GM12878 (cell line): ENCODE measurements around the gene CATSPERD. TPM values are rescaled to one million over a fixed set of nuclear protein-coding genes. Genes with fewer than 3 reads are reported as not detected.

Experiments
- ATAC-seq: fragments of 200-7000 bp; cut with Tn5 transposase; 3 replicates; pipeline ENCODE4 v1.9.1; 2020; ENCODE audit warnings: mild to moderate bottlenecking, moderate library complexity
- BruUV-seq: library from RNA; stranded (reverse); fragments of 400-500 nt; replicated peaks from 2 replicates; lab custom pipeline; 2021; lab: Mats Ljungman, UMichigan
- CTCF ChIA-PET: fragments of 300-600 bp; sonication (Branson Sonifier 250); formaldehyde crosslinking; extraction: SDS; loops from one replicate; lab custom pipeline; 2021; ENCODE audit warnings: inconsistent platforms; lab: Yijun Ruan, JAX
- POLR2A ChIA-PET: fragments of 350-600 bp; formaldehyde crosslinking; extraction: SDS; loops from one replicate; lab custom pipeline; 2021; ENCODE audit warnings: inconsistent platforms; lab: Charles Lee
- RAD21 ChIA-PET: fragments of 300-600 bp; sonication (Branson Sonifier 250); formaldehyde crosslinking; loops from one replicate; lab custom pipeline; 2023; ENCODE audit warnings: antibody characterized with exemption; ENCODE audit not compliant: unreplicated experiment; lab: Charles Lee
- SMC1A ChIA-PET: fragments of 300-600 bp; sonication (Branson Sonifier 250); formaldehyde crosslinking; loops from one replicate; lab custom pipeline; 2023; ENCODE audit not compliant: unreplicated experiment, uncharacterized antibody; lab: Charles Lee
- DNase-seq: peaks from one replicate; pipeline ENCODE4 v3.0.0-alpha.2; 2011; ENCODE audit warnings: low read depth, low spot score
- FAIRE-seq: peaks from 3 replicates; lab custom pipeline; 2011; peaks lifted over from hg19 to GRCh38; lab: Jason Lieb, UNC
- H2AFZ ChIP-seq: 2 replicates; pipeline ENCODE4 v1.6.0; 2011; ENCODE audit warnings: low read depth, low read length, control low read depth; ENCODE audit not compliant: control insufficient read depth
- H3K27ac ChIP-seq: 2 replicates; pipeline ENCODE4 v1.5.1; 2011; ENCODE audit warnings: control low read depth; ENCODE audit not compliant: control insufficient read depth, insufficient read depth
- H3K27me3 ChIP-seq, 2 experiments: replicated peaks in 1 of 2; 2 replicates each; pipeline versions ENCODE4 v1.6.0 to v1.6.1; 2011; ENCODE audit warnings: low read length in 1 of 2; ENCODE audit not compliant: control insufficient read depth in 2 of 2, insufficient read depth in 2 of 2
- H3K36me3 ChIP-seq, 2 experiments: 2 replicates each; pipeline ENCODE4 v1.5.1; 2011; ENCODE audit warnings: low read length in 1 of 2; ENCODE audit not compliant: control insufficient read depth in 2 of 2, insufficient read depth in 2 of 2
- H3K4me1 ChIP-seq: 2 replicates; pipeline ENCODE4 v1.6.1; 2011; ENCODE audit warnings: mild to moderate bottlenecking, low read length, moderate library complexity, mixed read lengths; ENCODE audit not compliant: control insufficient read depth, insufficient read depth
- H3K4me2 ChIP-seq: 2 replicates; pipeline ENCODE4 v1.6.0; 2011; ENCODE audit warnings: control low read depth; ENCODE audit not compliant: control insufficient read depth, insufficient read depth
- H3K4me3 ChIP-seq: fragments of 200-600 bp; sonication (generic); 2 replicates; pipeline ENCODE4 v1.5.1; 2016
- H3K79me2 ChIP-seq: 2 replicates; pipeline ENCODE4 v1.6.0; 2011; ENCODE audit warnings: low read length; ENCODE audit not compliant: control insufficient read depth, insufficient read depth
- H3K9ac ChIP-seq: 2 replicates; pipeline ENCODE4 v1.8.0; 2011; ENCODE audit warnings: low read length, control low read depth, mixed read lengths; ENCODE audit not compliant: control insufficient read depth, insufficient read depth
- H3K9me3 ChIP-seq: replicated peaks from 3 replicates; pipeline ENCODE4 v1.5.1; 2011; ENCODE audit warnings: mild to moderate bottlenecking, low read length; ENCODE audit not compliant: control insufficient read depth, insufficient read depth
- H4K20me1 ChIP-seq: 2 replicates; pipeline ENCODE4 v1.6.0; 2011; ENCODE audit not compliant: control insufficient read depth, insufficient read depth
- BMI1 ChIP-seq: fragments of 450-650 bp; IDR thresholded peaks from 2 replicates; pipeline ENCODE4 v1.6.1; 2016; ENCODE audit warnings: mild to moderate bottlenecking, moderate library complexity, borderline replicate concordance
- CBX5 ChIP-seq: sonication (generic); IDR thresholded peaks from 2 replicates; pipeline ENCODE4 v1.6.1; 2016; ENCODE audit warnings: low read depth, moderate library complexity, mild to moderate bottlenecking, inconsistent platforms
- FOS ChIP-seq: IDR thresholded peaks from 3 replicates; pipeline ENCODE4 v1.6.1; 2011; ENCODE audit warnings: borderline replicate concordance; ENCODE audit not compliant: insufficient read length; ENCODE audit errors: extremely low read depth
- HDAC2 ChIP-seq: fragments of 200-600 bp; sonication (generic); IDR thresholded peaks from 2 replicates; pipeline ENCODE4 v1.6.1; 2017
- IRF4 ChIP-seq: IDR thresholded peaks from 2 replicates; pipeline ENCODE4 v1.6.1; 2011; ENCODE audit warnings: low read depth, low read length
- JUND ChIP-seq: IDR thresholded peaks from 2 replicates; pipeline ENCODE4 v1.6.1; 2012; ENCODE audit warnings: low read depth, mild to moderate bottlenecking, low read length, improper control_type of control experiment, moderate library complexity
- KLF5 ChIP-seq: fragments of 450-650 bp; IDR thresholded peaks from 2 replicates; pipeline ENCODE4 v1.6.1; 2014; ENCODE audit warnings: mild to moderate bottlenecking; ENCODE audit not compliant: partially characterized antibody
- LARP7 ChIP-seq: fragments of 450-650 bp; IDR thresholded peaks from 2 replicates; pipeline ENCODE4 v1.6.1; 2017; ENCODE audit warnings: mild to moderate bottlenecking
- NRF1 ChIP-seq: conservative IDR thresholded peaks from 2 replicates; pipeline ENCODE4 v1.6.1; 2011; ENCODE audit warnings: mild to moderate bottlenecking, low read depth, low read length, improper control_type of control experiment
- PAX5 ChIP-seq: IDR thresholded peaks from 2 replicates; pipeline ENCODE4 v1.6.1; 2011; ENCODE audit warnings: low read depth, low read length, borderline replicate concordance
- PAX8 ChIP-seq: fragments of 450-650 bp; IDR thresholded peaks from 2 replicates; pipeline ENCODE4 v1.6.1; 2017; ENCODE audit warnings: mild to moderate bottlenecking, moderate library complexity
- POLR2A ChIP-seq: IDR thresholded peaks from 2 replicates; pipeline ENCODE4 v1.6.1; 2011; ENCODE audit warnings: low read depth, mild to moderate bottlenecking, low read length
- SMAD1 ChIP-seq: fragments of 450-650 bp; IDR thresholded peaks from 2 replicates; pipeline ENCODE4 v1.6.1; 2018; ENCODE audit warnings: mild to moderate bottlenecking, low read depth; ENCODE audit not compliant: partially characterized antibody
- SMARCA5 ChIP-seq: fragments of 450-650 bp; IDR thresholded peaks from 2 replicates; pipeline ENCODE4 v1.6.1; 2017; ENCODE audit warnings: mild to moderate bottlenecking
- STAT3 ChIP-seq: IDR thresholded peaks from 2 replicates; pipeline ENCODE4 v1.6.1; 2011; ENCODE audit warnings: low read depth, low read length, improper control_type of control experiment
- ZNF217 ChIP-seq: fragments of 450-650 bp; IDR thresholded peaks from 2 replicates; pipeline ENCODE4 v1.6.1; 2017; ENCODE audit warnings: antibody characterized with exemption, mild to moderate bottlenecking
- ZNF274 ChIP-seq: IDR thresholded peaks from one replicate; pipeline ENCODE4 v1.8.0; 2011; ENCODE audit not compliant: insufficient read length, insufficient read depth
- WGBS: methylation state at CpG from one replicate; pipeline ENCODE4 v1.1.6; 2016; ENCODE audit warnings: low lambda C conversion rate; ENCODE audit not compliant: insufficient replicate concordance, insufficient coverage; ENCODE audit errors: missing lambda C conversion rate; 5-methylcytosine and 5-hydroxymethylcytosine counted together
- in situ Hi-C: fragments of 300-500 bp; cut with MboI; formaldehyde crosslinking; loops from 9 replicates; pipeline ENCODE4 v1.14.3; 2018; ENCODE audit warnings: mixed read lengths
- intact Hi-C: fragments of 100-400 bp; cut with micrococcal nuclease; formaldehyde crosslinking; loops from one replicate; pipeline ENCODE4 v1.14.2; 2022; ENCODE audit not compliant: unreplicated experiment
- polyA plus RNA-seq, 11 experiments: library from polyadenylated mRNA; depleted of rRNA in 4 of 11; unstranded in 6 of 11; stranded (reverse) in 5 of 11; fragments of >200 nt; fragmentation: Nextera tagmentation in 4 of 11; fragmentation: Illumina TruSeq in 1 of 11; extraction: Ambion mirVana in 4 of 11; extraction: Trizol in 1 of 11; gene quantifications; 1 replicate in 1 of 11; 2 replicates in 10 of 11; pipeline versions ENCODE4 v1.2.1 to v1.2.3, GENCODE V29; 2011 to 2016; ENCODE audit warnings: inconsistent platforms in 2 of 11, missing spikeins in 2 of 11, low read depth in 1 of 11
- total RNA-seq, 4 experiments: library from RNA; depleted of rRNA in 3 of 4; stranded (reverse); fragments of >200 nt in 3 of 4; fragmentation: Illumina TruSeq in 1 of 4; extraction: Trizol in 1 of 4; gene quantifications; 2 replicates each; pipeline versions ENCODE4 v1.2.1 to v1.2.3, GENCODE V29; 2013 to 2021
- TF ChIP-seq, protein P1 (sequence below): IDR thresholded peaks from 2 replicates; pipeline ENCODE4 v1.6.1; 2012; ENCODE audit warnings: low read depth, low read length, improper control_type of control experiment
- TF ChIP-seq, protein P2 (sequence below): IDR thresholded peaks from 2 replicates; pipeline ENCODE4 v1.6.1; 2011; ENCODE audit warnings: mild to moderate bottlenecking, low read depth, low read length, moderate library complexity; ENCODE audit not compliant: insufficient replicate concordance
- TF ChIP-seq, protein P3 (sequence below): IDR thresholded peaks from 2 replicates; pipeline ENCODE4 v1.6.1; 2012; ENCODE audit warnings: low read depth, low read length, improper control_type of control experiment
- TF ChIP-seq, protein P4 (sequence below): fragments of 450-650 bp; IDR thresholded peaks from 2 replicates; pipeline ENCODE4 v1.6.1; 2016; ENCODE audit warnings: mild to moderate bottlenecking

The CATSPERD gene
- total and polyA plus RNA-seq, 10 of the 15 experiments (the other 5 are each of a cell fraction or from before 2014, with no cell fraction given), result 0.02 to 0.38 (median 0.11) TPM; not detected in 5

DNA sequence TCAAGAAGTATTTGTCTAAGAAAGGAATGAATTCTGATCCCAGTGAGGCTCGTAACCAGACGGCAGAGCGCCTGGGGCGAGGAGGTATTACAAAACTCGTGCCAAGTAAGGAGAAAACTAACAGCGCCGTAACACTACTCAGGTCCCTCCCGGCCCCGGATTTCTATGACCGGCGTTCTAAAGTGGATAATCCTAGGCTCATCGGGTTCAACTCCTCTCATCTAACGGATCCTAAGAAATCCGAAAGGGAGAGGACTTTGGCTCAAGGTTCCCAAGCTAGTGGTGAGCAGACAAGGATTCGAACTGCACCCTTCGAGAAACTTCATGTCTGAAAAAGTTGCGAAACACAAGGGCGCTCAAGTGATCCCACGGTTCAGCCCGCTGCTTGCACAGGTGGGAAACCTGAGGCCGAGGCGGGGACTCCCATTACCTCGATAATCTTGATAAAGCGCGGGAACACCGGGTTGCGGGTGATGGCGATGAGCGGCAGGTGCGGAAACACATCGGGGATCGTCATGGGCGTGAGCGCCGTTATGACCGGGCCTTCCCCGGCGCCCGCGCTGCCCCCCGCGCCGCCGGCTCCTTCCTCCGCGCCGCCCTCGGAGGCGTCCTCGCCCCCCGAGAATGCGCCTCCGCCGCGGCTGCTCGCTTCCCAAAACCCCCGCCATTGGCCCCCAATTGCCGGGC lies 1.0 kb upstream of the CATSPERD start:
- 1% methylated on average over 58 of the region's 58 CpGs for WGBS
- CTCF ChIA-PET, result interaction anchor here (1.3 to 6.7 kb wide), 4 partner anchors 29 to 99 kb away, joined by 3 to 74 read pairs (median 12); partner anchors contain the start of gene RPL36
- 0 out of 2 replicates have a peak, but pooled peaks cover 3% of the 10 kb centered on the region for H4K20me1 ChIP-seq
- BruUV-seq, result TSS peak; percentile 82
- SMC1A ChIA-PET, result interaction anchor here (0.7 kb wide), 1 partner anchor 97 kb away, joined by 3 read pairs; the partner anchor contains the start of gene SAFB2
- ATAC-seq, result peak; percentile 4
- H3K27me3 ChIP-seq, result no peaks in the 10 kb centered on the region
- peak overlapping the region; percentile 76 for H3K4me2 ChIP-seq
- RAD21 ChIA-PET, result interaction anchor here (1.7 to 1.8 kb wide), 3 partner anchors 30 to 139 kb away, joined by 3 to 7 read pairs (median 6); partner anchors contain the start of gene RPL36
- POLR2A ChIA-PET, result interaction anchor here (0.6 to 1.7 kb wide), 5 partner anchors 30 to 185 kb away, joined by 3 to 14 read pairs (median 4); partner anchors contain the start of genes NDUFA11, RPL36, SAFB2 and VMAC
- peak overlapping the region; percentile 91 for H3K27ac ChIP-seq
- H3K79me2 ChIP-seq, result peaks cover 47% of the 10 kb centered on the region
- H3K9ac ChIP-seq, result peak overlapping the region; percentile 98
- peak overlapping the region; percentile 98 for H3K4me3 ChIP-seq
- intact Hi-C loops (no loop called here), in situ Hi-C loops (no loop called here)
- no peak for DNase-seq
- peaks cover 0 to 9% of the 10 kb centered on the region in 2 experiments; a peak in 1 of 4 replicates for H3K36me3 ChIP-seq
- no peaks in the 10 kb centered on the region for H3K9me3 ChIP-seq
- no peak for FAIRE-seq
- peak overlapping the region; percentile 29 for H2AFZ ChIP-seq
- peaks cover 4% of the 10 kb centered on the region for H3K4me1 ChIP-seq
- TF ChIP-seq, protein P1, sequence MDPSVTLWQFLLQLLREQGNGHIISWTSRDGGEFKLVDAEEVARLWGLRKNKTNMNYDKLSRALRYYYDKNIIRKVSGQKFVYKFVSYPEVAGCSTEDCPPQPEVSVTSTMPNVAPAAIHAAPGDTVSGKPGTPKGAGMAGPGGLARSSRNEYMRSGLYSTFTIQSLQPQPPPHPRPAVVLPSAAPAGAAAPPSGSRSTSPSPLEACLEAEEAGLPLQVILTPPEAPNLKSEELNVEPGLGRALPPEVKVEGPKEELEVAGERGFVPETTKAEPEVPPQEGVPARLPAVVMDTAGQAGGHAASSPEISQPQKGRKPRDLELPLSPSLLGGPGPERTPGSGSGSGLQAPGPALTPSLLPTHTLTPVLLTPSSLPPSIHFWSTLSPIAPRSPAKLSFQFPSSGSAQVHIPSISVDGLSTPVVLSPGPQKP, result no peak
- TF ChIP-seq CBX5 (no peak), POLR2A (peak; percentile 19; the same call in 1 of the 2 replicates), FOS (no peak), HDAC2 (no peak), IRF4 (no peak), ZNF217 (no peak), SMARCA5 (0 out of 2 replicates have a peak, but pooled peaks have one; percentile 21), BMI1 (no peak), NRF1 (no peak), PAX8 (no peak), STAT3 (no peak), KLF5 (peak; percentile 11), ZNF274 (no peak), PAX5 (no peak), JUND (no peak), LARP7 (peak; percentile 86; the same call in 1 of the 2 replicates), SMAD1 (no peak)
- TF ChIP-seq, protein P2, sequence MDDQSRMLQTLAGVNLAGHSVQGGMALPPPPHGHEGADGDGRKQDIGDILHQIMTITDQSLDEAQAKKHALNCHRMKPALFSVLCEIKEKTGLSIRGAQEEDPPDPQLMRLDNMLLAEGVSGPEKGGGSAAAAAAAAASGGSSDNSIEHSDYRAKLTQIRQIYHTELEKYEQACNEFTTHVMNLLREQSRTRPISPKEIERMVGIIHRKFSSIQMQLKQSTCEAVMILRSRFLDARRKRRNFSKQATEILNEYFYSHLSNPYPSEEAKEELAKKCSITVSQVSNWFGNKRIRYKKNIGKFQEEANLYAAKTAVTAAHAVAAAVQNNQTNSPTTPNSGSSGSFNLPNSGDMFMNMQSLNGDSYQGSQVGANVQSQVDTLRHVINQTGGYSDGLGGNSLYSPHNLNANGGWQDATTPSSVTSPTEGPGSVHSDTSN, result no peak
- TF ChIP-seq, protein P3, sequence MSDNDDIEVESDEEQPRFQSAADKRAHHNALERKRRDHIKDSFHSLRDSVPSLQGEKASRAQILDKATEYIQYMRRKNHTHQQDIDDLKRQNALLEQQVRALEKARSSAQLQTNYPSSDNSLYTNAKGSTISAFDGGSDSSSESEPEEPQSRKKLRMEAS, result no peak
- TF ChIP-seq, protein P4, sequence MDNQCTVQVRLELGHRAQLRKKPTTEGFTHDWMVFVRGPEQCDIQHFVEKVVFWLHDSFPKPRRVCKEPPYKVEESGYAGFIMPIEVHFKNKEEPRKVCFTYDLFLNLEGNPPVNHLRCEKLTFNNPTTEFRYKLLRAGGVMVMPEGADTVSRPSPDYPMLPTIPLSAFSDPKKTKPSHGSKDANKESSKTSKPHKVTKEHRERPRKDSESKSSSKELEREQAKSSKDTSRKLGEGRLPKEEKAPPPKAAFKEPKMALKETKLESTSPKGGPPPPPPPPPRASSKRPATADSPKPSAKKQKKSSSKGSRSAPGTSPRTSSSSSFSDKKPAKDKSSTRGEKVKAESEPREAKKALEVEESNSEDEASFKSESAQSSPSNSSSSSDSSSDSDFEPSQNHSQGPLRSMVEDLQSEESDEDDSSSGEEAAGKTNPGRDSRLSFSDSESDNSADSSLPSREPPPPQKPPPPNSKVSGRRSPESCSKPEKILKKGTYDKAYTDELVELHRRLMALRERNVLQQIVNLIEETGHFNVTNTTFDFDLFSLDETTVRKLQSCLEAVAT, result 0 out of 2 replicates have a peak, but pooled peaks have one; percentile 17
